NCI-H1092 treated with DMSO at 0.1 percent for 48 hours (cell line): Measurements from ENCODE around the gene TIGIT.
A peak's percentile ranks its signal among the peaks of the same experiment; 100 is the strongest.

Source experiments
- DNase-seq: peaks from one replicate; lab custom pipeline; 2025; lab: John Stamatoyannopoulos, UW

Gene TIGIT

GRCh38 chr3:114310695-114311094, 16.9 kb downstream of the TIGIT start:
- no peak for DNase-seq

GRCh38 chr3:114313426-114313825, 19.6 kb downstream of the TIGIT start:
- no peak for DNase-seq

GRCh38 chr3:114314282-114314681, 20.5 kb downstream of the TIGIT start:
- DNase-seq, result no peak

- DNase-seq, result no peak
Measured at GRCh38 chr3:114318295-114318694, 24.5 kb downstream of the TIGIT start.

- DNase-seq, result peak; percentile 68
Measured at GRCh38 chr3:114319453-114319852, 25.6 kb downstream of the TIGIT start.

GRCh38 chr3:114320246-114320645, 26.4 kb downstream of the TIGIT start:
- no peak for DNase-seq

- no peak for DNase-seq
Measured at GRCh38 chr3:114323546-114324254, 29.9 kb downstream of the TIGIT start.

- no peak for DNase-seq
Measured at GRCh38 chr3:114327665-114328064, 33.8 kb downstream of the TIGIT start.

- DNase-seq, result no peak
Measured at GRCh38 chr3:114328345-114328744, 34.5 kb downstream of the TIGIT start.

- no peak for DNase-seq
Measured at GRCh38 chr3:114329823-114330222, 36.0 kb downstream of the TIGIT start.

- no peak for DNase-seq
Measured at GRCh38 chr3:114331007-114331406, 37.2 kb downstream of the TIGIT start.

GRCh38 chr3:114331710-114332109, 37.9 kb downstream of the TIGIT start:
- no peak for DNase-seq

GRCh38 chr3:114332342-114333179, 38.7 kb downstream of the TIGIT start:
- DNase-seq, result no peak

GRCh38 chr3:114333180-114333922, 39.5 kb downstream of the TIGIT start:
- DNase-seq, result no peak

- no peak for DNase-seq
Measured at GRCh38 chr3:114333923-114334240, 40.1 kb downstream of the TIGIT start.

- DNase-seq, result no peak
Measured at GRCh38 chr3:114336122-114336697, 42.4 kb downstream of the TIGIT start.

- no peak for DNase-seq
Measured at GRCh38 chr3:114336857-114337256, 43.0 kb downstream of the TIGIT start.

GRCh38 chr3:114338651-114339357, 45.0 kb downstream of the TIGIT start:
- DNase-seq, result no peak

- DNase-seq, result no peak
Measured at GRCh38 chr3:114344492-114344891, 50.7 kb downstream of the TIGIT start.

GRCh38 chr3:114350271-114350670, 56.4 kb downstream of the TIGIT start:
- DNase-seq, result no peak

- no peak for DNase-seq
Measured at GRCh38 chr3:114350690-114351089, 56.9 kb downstream of the TIGIT start.
